HG02943 (cell line): ENCODE measurements around the gene CSHL1.
"Not testable (repeated sequence)": the region's sequence is repeated elsewhere in the genome, so short reads cannot be mapped to it uniquely, and the experiment has no call there.

ENCODE experiments used
- ATAC-seq: cut with Tn5 transposase; IDR thresholded peaks from one replicate; pipeline ENCODE4 v1.9.1; 2021; ENCODE audit warnings: mild to moderate bottlenecking, low read depth, moderate library complexity; ENCODE audit not compliant: unreplicated experiment

The CSHL1 gene

GRCh38 chr17:63941162-63941561 is 30.1 kb upstream of the CSHL1 start:
- ATAC-seq, result no peak

DNA sequence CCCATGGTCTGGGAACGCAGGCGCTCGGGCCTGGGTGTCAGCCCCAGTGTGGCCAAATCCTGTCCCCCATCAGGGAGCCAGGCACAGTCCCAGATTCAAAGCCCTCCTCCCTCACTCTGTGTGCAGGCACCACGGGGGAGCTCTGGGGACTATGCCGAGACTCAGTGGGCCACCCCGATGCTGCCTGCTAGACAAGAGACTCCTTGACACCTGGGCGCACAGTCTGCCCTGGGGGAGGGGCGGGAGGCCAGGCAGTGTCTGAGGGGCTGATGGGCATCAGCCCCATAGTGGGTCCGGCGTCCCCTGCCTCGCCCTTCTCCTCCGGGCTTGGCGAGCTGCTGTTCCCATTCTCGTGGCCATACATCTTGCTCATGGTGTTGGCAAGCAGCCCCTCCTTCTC is 29.5 kb upstream of the CSHL1 start:
- no peak for ATAC-seq

DNA sequence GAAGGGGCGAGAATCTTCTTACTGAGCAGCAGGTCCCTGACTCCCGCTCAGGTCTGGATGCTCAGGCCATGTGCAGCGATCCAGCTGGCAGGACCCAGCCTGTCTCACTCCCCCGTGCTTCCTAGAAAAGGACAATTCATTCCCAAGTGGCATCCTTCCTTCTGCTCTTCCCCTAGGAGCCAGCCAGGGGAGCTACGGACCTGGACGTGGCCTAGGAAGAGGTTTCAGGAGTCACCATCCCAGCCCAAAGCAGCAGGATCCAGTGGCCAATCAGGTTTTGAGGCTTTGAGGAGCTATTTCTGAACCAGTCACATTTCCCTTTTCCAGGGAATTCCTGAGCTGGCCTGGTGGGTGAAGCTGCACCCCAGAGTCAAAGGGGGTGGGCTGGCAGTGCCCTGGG is 28.8 kb upstream of the CSHL1 start:
- no peak for ATAC-seq

DNA sequence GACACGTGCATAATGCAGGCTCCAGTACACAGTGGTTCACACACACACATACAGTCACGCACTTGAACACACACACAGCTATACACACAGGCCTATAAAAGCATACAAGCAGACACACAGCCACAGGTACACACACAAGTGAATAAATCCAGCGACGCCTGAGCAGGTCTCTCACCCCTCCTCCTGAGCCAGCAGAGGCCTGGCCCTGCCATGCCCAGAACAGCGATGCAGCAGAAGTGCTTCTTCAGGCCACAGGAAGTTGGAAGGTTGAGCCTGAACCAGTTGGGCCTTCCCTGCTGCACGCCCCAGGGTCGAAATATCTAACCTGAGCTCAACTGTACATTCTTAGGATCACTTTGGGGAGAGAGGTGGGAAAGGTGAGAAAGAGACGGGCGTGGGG is 28.3 kb upstream of the CSHL1 start:
- ATAC-seq, result no peak

- no peak for ATAC-seq
Observed at GRCh38 chr17:63937920-63938319, 26.9 kb upstream of the CSHL1 start.

GRCh38 chr17:63937319-63937718 is 26.3 kb upstream of the CSHL1 start:
- no peak for ATAC-seq

DNA sequence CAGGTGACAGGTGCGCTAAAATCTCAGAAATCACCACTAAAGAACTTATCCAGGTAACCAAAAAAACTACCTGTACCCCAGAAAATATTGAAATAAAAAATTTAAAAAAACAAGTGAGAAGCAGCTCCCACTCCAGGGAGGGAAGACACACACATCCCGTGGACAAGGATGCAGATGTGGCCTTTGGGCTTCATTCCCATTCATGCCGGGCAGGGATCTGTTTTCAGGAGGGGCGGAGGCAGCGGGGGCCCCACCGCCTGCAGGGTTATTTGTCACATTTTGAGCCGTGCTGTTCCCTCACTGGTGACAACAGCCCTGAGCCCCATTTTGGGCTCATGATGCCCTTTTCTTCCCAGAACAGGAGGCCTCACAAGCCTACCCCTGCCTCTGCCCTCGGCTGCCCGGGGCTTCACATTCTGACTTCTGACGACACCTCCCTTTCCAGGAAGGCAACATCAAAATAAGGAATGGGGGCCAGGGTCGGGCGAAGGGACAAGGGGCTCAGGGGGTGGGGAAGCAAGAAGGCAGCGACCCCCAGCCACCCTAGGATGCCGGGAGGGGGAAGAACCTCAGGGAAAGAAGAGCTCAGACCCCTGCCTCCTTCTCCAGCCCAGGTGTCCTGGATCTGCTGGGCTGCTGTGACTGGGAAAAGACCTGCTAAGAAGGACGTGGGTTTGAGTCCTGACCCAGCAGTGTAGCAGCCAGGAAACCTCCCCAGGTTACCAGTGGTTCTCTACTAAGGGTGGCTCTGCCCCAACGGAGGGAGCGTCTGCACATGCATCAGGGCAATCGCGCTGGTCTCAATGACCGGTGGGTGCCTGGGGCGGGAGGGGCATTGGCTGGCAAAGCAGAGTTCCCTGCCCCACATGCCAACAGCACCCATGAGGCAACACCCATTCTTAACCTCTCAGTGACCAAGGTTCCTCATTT is 23.4 kb upstream of the CSHL1 start:
- no peak for ATAC-seq

DNA sequence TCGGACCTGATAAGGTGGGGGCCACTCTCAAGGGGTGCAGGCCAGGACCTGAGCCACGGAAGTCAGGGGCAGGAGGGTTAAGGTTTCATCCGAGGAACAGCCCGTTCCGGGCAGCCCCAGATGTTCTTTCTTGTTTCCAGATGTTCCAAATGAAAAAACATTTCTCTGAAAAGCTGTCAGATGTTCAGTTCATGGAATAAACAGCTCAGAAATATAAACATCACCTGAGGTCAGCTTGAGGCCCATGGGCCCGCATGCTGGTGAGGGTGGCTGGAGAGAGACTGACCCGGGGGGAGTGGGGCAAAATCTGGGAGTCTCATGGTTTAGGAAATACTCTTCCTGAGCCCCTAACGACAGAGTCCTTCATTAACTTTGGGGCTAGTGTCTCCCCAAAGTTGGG is 22.5 kb upstream of the CSHL1 start:
- no peak for ATAC-seq

GRCh38 chr17:63932721-63933120 is 21.7 kb upstream of the CSHL1 start:
- ATAC-seq, result no peak

- no peak for ATAC-seq
Observed at GRCh38 chr17:63931981-63932561, 21.0 kb upstream of the CSHL1 start, which contains the start of gene CD79B. TSS of gene CD79B (minus strand) at chr17:63932331. CDS start at chr17:63932261, 70 bp downstream.

- ATAC-seq, result no peak
Observed at GRCh38 chr17:63930951-63931575, 20.0 kb upstream of the CSHL1 start.

GRCh38 chr17:63929860-63930766 is 19.1 kb upstream of the CSHL1 start:
- ATAC-seq, result no peak

- ATAC-seq, result no peak
Observed at GRCh38 chr17:63928966-63929695, 18.1 kb upstream of the CSHL1 start.

GRCh38 chr17:63928172-63928666 is 17.2 kb upstream of the CSHL1 start:
- ATAC-seq, result no peak

- no peak for ATAC-seq
Observed at GRCh38 chr17:63927464-63928171, 16.6 kb upstream of the CSHL1 start.

DNA sequence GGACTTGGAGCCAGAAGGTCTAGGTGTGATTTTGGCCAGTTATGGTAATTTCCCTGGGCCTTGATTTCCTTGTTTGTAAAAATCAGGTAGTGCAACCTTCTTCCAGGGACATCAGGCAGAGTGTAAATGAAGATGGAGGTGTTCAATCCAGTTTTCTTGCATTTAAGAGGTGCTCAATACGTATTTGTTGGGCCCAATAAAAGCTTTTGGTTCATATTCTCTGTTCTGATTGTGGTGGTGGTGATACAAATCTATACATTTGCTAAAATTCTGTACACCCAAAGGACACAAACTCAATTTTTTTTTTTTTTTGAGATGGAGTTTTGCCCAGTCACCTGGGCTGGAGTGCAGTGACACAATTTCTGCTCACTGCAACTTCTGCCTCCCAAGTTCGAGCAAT is 15.1 kb upstream of the CSHL1 start:
- ATAC-seq, result no peak

DNA sequence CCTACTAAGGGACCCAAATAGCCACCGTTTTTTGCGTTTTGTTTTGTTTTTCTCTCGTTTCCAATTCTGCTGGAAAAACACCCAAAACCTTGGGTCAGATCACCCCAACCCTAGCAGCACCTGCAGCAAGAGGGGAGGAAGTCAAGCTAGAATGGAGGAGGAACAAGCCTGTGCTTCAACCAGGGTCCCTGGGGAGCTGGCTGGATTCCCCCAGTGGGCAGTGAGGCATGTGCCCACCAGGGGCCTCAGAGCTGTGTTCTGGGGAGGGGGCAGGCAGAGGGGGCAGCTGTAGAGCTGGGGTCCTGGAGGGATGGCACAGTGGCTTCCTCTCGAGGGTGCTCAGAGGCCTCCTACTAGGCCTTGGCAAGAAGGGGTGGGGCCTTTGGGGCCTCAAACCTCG is 14.6 kb upstream of the CSHL1 start:
- no peak for ATAC-seq

DNA sequence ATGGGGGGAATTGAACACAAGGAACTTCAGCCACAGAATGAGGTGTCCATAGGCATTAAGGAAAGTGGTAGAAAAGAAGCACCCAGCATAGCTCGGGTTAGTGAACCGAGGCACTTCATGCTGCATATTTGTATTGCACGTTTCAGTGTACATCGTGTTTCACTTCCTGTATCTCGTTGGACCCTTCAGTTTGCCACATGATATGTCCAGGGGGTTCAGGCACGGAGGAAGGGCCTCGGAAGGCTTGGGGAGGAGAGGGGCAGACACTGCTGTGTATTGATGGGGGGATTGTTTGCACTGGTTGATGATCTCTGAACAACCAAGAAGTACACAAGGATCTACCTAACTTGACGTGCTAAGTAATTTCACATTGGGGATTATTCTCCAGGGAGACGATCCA is 11.3 kb upstream of the CSHL1 start:
- not testable (repeated sequence) for ATAC-seq

DNA sequence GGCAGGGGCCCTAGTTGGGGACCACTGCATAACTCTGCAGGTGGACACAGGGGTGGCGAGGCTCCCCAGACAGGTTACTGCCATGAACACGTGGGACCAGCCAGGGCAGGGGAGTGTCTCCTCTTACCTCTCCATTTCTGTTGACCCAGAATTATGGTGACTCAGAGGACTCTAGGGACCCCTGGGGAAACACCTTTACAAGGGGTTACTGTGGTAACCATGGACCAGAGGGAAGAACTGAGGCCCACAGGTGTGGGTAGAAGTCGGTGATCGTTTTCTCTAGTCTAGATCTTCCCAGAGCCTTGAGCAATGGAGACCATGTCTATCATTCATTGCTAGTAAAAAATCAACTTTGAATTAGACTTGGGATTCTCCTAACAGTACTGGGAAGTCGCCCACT is 9.7 kb upstream of the CSHL1 start:
- not testable (repeated sequence) for ATAC-seq
